ENCODE results near the gene CCR6. TPM values are rescaled to one million over a fixed set of nuclear protein-coding genes. Genes with fewer than 3 reads are reported as not detected.
A peak's percentile ranks its signal among the peaks of the same experiment; 100 is the strongest.

CCR6 gene
- total and polyA plus RNA-seq, 2 experiments from 2014 or later = not detected

DNA sequence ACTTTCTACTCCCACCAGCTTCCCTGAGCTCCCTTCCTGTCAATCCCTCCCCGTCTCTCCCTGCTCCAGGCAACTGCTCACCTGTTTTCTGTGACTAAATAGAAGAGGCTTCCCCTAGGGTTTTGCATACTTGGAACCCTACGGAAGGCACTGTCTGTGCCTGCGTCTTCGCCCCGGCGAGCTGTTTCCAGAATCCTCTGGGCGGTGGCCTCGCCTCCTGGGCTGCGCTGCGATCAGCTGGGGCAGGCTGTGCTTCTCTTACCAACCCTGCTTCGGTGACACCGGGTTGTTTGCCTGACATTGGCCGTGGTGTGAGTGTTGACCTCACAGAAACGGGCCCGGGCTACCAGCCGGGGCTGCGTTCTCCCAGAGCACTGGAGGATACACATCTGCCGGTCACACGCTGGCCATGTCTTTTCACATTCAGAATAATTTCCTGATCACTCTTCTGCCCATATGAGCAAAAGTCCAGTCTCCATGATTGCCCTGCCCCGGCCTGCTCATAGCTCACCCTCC is 29.4 kb upstream of the CCR6 start:
- Histone ChIP-seq H3K4me3 (no peak overlapping the region; the same call in 1 of the 2 replicates), H3K4me1 (ENCODE audit: insufficient read depth) (no peaks in the 10 kb centered on the region), H3K79me2 (ENCODE audit: insufficient read depth) (no peaks in the 10 kb centered on the region), H3K4me2 (ENCODE audit: unreplicated experiment) (no peak overlapping the region), H3F3A (ENCODE audit: insufficient read depth) (no peaks in the 10 kb centered on the region), H3K36me3 (ENCODE audit: low read depth) (no peaks in the 10 kb centered on the region), H3K27me3 (replicated peaks; ENCODE audit: insufficient read depth) (no peaks in the 10 kb centered on the region), H3K9ac (no peak overlapping the region), H3K27ac (no peak overlapping the region), H3K9me2 (ENCODE audit: insufficient read depth) (no peaks in the 10 kb centered on the region), H4K20me1 (ENCODE audit: insufficient read depth) (no peaks in the 10 kb centered on the region), H2AFZ (no peak overlapping the region), H3K9me3 (ENCODE audit: low read depth) (no peaks in the 10 kb centered on the region)
- TF ChIP-seq EZH2 (IDR thresholded peaks at IDR 0.05; ENCODE audit: insufficient read depth, poor library complexity, severe bottlenecking) = no peak
- TF ChIP-seq EZH2phosphoT487 (IDR thresholded peaks at IDR 0.05; ENCODE audit: insufficient read depth, low read depth) = no peak
- in situ Hi-C loops (cut with MboI) = no loop called here
- no peak for DNase-seq
- 51 to 56% methylated on average over 19 to 20 of the region's 20 CpGs for WGBS, 2 experiments (ENCODE audit: low coverage in 1 of 2, low lambda C conversion rate in 2 of 2, missing lambda C conversion rate in 2 of 2)

DNA sequence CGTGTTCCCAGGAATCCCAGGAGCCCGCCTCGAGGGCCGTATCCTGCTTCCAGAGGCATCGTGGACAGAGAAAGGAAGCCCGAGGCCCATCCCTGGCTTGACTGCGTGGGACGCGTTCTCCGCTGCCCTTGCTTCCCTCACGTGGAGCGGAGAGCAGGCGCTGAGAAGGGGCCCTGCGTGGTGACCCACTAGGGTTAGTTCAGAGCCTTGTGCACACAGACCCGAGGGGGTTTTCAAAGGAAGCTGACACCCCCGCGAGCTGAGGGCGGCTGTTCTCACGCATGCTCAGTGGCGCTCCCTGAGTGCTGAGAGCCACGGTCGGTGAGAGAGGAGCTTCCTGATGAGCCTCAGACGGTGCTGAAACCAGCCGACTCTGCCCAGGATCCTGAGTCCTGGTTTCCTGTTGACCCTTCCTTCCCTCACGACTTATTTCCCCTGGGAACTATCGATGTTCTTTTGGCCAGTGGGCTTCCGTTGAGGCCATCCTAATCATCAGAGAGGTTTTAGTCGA is 28.9 kb upstream of the CCR6 start:
- Histone ChIP-seq H3K4me2 (ENCODE audit: unreplicated experiment) (no peak overlapping the region), H4K20me1 (ENCODE audit: insufficient read depth) (no peaks in the 10 kb centered on the region), H3K9me2 (ENCODE audit: insufficient read depth) (no peaks in the 10 kb centered on the region), H3K4me1 (ENCODE audit: insufficient read depth) (no peaks in the 10 kb centered on the region), H3F3A (ENCODE audit: insufficient read depth) (no peaks in the 10 kb centered on the region), H3K9me3 (ENCODE audit: low read depth) (no peaks in the 10 kb centered on the region), H3K79me2 (ENCODE audit: insufficient read depth) (no peaks in the 10 kb centered on the region), H3K4me3 (peak overlapping the region; percentile 22; the same call in 1 of the 2 replicates), H3K9ac (no peak overlapping the region), H3K27ac (no peak overlapping the region), H3K36me3 (ENCODE audit: low read depth) (no peaks in the 10 kb centered on the region), H2AFZ (no peak overlapping the region), H3K27me3 (replicated peaks; ENCODE audit: insufficient read depth) (no peaks in the 10 kb centered on the region)
- DNase-seq = peak; percentile 5
- WGBS, 2 experiments (ENCODE audit: low coverage in 1 of 2, low lambda C conversion rate in 2 of 2, missing lambda C conversion rate in 2 of 2) = 18 to 19% methylated on average over 28 of the region's 28 CpGs
- in situ Hi-C loops (cut with MboI) = no loop called here
- TF ChIP-seq EZH2phosphoT487 (IDR thresholded peaks at IDR 0.05; ENCODE audit: insufficient read depth, low read depth) (no peak), EZH2 (IDR thresholded peaks at IDR 0.05; ENCODE audit: insufficient read depth, poor library complexity, severe bottlenecking) (no peak)

DNA sequence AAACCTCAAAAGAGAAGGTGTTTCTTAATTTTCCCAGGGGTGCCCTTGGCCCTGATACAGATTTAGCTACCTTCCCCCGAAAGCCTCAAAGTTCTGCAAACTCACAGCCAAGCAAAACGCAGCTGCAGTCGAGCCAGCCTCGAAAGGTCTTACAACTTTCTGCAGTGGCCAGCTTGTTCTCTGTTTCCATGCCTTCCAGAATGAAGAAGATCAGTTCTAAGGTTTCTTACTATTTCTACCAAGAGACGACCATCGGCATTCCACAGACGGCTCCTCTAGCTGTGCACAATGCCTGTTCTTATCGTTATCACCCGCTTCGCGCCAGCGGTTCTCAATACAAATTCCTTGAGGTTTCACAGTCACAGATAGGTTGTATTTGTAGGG is 28.5 kb upstream of the CCR6 start:
- Histone ChIP-seq H3K9me2 (ENCODE audit: insufficient read depth) (no peaks in the 10 kb centered on the region), H3K4me2 (ENCODE audit: unreplicated experiment) (no peak overlapping the region), H3K27me3 (replicated peaks; ENCODE audit: insufficient read depth) (no peaks in the 10 kb centered on the region), H4K20me1 (ENCODE audit: insufficient read depth) (no peaks in the 10 kb centered on the region), H3F3A (ENCODE audit: insufficient read depth) (no peaks in the 10 kb centered on the region), H3K27ac (no peak overlapping the region), H3K9ac (no peak overlapping the region), H3K9me3 (ENCODE audit: low read depth) (no peaks in the 10 kb centered on the region), H3K4me3 (no peak overlapping the region), H3K36me3 (ENCODE audit: low read depth) (no peaks in the 10 kb centered on the region), H3K4me1 (ENCODE audit: insufficient read depth) (no peaks in the 10 kb centered on the region), H3K79me2 (ENCODE audit: insufficient read depth) (no peaks in the 10 kb centered on the region), H2AFZ (no peak overlapping the region)
- in situ Hi-C loops (cut with MboI) = no loop called here
- 44 to 46% methylated on average over 12 of the region's 12 CpGs for WGBS, 2 experiments (ENCODE audit: low coverage in 1 of 2, low lambda C conversion rate in 2 of 2, missing lambda C conversion rate in 2 of 2)
- TF ChIP-seq EZH2 (IDR thresholded peaks at IDR 0.05; ENCODE audit: insufficient read depth, poor library complexity, severe bottlenecking) (no peak), EZH2phosphoT487 (IDR thresholded peaks at IDR 0.05; ENCODE audit: insufficient read depth, low read depth) (no peak)
- no peak for DNase-seq

DNA sequence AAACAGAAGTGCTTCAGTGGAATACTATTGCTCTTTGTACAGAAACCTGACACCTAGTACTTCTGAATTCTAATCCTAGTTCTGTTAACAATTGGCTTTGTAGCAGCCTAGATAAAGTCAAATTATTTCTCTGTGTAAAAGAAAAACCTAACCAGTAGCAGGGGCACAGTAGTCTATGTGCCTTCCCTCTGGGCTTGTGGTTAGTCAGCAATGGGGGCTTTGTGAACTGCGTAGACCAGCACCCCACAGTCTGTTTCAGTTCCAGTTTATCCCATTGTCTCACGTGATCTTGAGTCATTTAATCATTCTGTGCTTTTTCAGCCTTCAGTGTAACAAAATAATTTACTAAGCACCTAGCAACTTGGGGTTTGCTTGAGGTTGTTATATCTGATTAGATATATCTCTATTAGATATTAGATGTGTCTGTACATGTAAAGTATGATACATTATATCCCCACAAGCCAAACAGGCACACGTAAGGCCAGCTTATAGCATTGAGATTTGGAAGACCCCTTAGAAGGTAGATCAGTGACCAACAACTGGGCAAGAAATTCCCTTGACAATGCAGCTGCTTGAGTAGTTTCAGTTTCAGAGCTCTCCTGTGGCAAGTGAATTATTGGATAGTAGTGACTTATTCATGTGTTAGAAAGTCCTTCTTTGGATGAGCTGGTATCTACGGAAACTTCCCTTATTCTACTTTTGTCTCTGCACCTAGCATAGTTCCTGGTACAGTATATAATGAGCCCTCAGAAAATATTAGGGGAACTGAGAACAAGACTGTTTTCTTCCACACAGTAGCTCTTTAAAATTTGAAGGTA is 27.9 kb upstream of the CCR6 start:
- Histone ChIP-seq H3F3A (ENCODE audit: insufficient read depth) (no peaks in the 10 kb centered on the region), H3K9me2 (ENCODE audit: insufficient read depth) (no peaks in the 10 kb centered on the region), H3K4me1 (ENCODE audit: insufficient read depth) (no peaks in the 10 kb centered on the region), H3K4me2 (ENCODE audit: unreplicated experiment) (no peak overlapping the region), H3K27me3 (replicated peaks; ENCODE audit: insufficient read depth) (no peaks in the 10 kb centered on the region), H3K9ac (no peak overlapping the region), H3K27ac (no peak overlapping the region), H3K36me3 (ENCODE audit: low read depth) (no peaks in the 10 kb centered on the region), H2AFZ (no peak overlapping the region), H3K79me2 (ENCODE audit: insufficient read depth) (no peaks in the 10 kb centered on the region), H3K9me3 (ENCODE audit: low read depth) (no peaks in the 10 kb centered on the region), H4K20me1 (ENCODE audit: insufficient read depth) (no peaks in the 10 kb centered on the region), H3K4me3 (no peak overlapping the region)
- 8 to 10% methylated on average over 4 of the region's 4 CpGs for WGBS, 2 experiments (ENCODE audit: low coverage in 1 of 2, low lambda C conversion rate in 2 of 2, missing lambda C conversion rate in 2 of 2)
- TF ChIP-seq EZH2 (IDR thresholded peaks at IDR 0.05; ENCODE audit: insufficient read depth, poor library complexity, severe bottlenecking) (no peak), EZH2phosphoT487 (IDR thresholded peaks at IDR 0.05; ENCODE audit: insufficient read depth, low read depth) (no peak)
- in situ Hi-C loops (cut with MboI) = no loop called here
- DNase-seq = no peak

Data from GM23248 (cell line).